ENCODE data around the gene P2RX3. TPM values are rescaled to one million over a fixed set of nuclear protein-coding genes. Genes with fewer than 3 reads are reported as not detected.

P2RX3 gene
- total RNA-seq, 1 experiment from 2014 or later: 0.15 TPM

DNA sequence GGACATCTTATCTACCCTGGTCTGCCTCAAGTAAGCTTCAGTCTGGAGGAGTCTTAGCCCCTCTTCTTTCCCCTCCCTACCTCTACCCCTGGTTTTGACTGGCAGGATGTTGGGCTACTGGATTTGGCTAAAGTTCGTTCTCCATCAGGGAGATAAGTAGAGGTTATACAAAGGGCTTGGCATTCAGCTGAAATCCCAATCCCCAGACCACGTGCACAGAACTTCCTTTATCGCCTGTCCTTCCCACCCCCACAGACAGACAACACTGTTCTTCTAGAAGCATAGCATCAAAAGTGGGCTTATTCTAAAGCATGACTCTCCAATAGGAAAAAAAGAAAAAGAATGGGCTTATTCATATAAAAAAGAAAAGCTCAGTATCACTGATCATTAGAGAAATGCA, 35.0 kb downstream of the P2RX3 start:
- no peak overlapping the region for H3T11ph ChIP-seq (ENCODE audit: low read length)
- H2BK12ac ChIP-seq (ENCODE audit: insufficient read length, low read depth, low read length): no peak overlapping the region
- no peak overlapping the region for H3K4me3 Mint-ChIP-seq
- H3K27ac Mint-ChIP-seq: no peak overlapping the region
- H3K27me3 Mint-ChIP-seq (ENCODE audit: low read depth): peaks cover 30% of the 10 kb centered on the region
- no peak overlapping the region for H3K27ac ChIP-seq (ENCODE audit: insufficient read length, low read depth, low read length)
- H3K4me1 Mint-ChIP-seq: peaks cover 0 to 12% of the 10 kb centered on the region in 2 experiments; a peak in 2 of 4 replicates
- H4K8ac ChIP-seq (replicated peaks; ENCODE audit: insufficient read length, low read depth, low read length): no peak overlapping the region
- no peaks in the 10 kb centered on the region for H3K79me1 ChIP-seq (ENCODE audit: insufficient read depth, low read depth, low read length, poor library complexity, severe bottlenecking)
- no peaks in the 10 kb centered on the region for H3K36me3 Mint-ChIP-seq (ENCODE audit: insufficient read depth in 1 of 3, low read depth in 3 of 3)
- H3K14ac ChIP-seq (ENCODE audit: insufficient read depth, low read length): no peak overlapping the region
- H3K9me3 ChIP-seq (ENCODE audit: control insufficient read depth, low read depth, low read length): no peaks in the 10 kb centered on the region
- H2BK15ac ChIP-seq (ENCODE audit: low read depth, low read length): no peak overlapping the region
- H4K91ac ChIP-seq (ENCODE audit: insufficient read length, low read depth, low read length): no peak overlapping the region
- H2AK5ac ChIP-seq (ENCODE audit: insufficient read length, low read length): no peak overlapping the region
- H2AFZ ChIP-seq (ENCODE audit: low read length): no peak overlapping the region
- H3K4me1 ChIP-seq (ENCODE audit: insufficient read depth, low read length): no peaks in the 10 kb centered on the region; the same call in 1 of the 2 replicates
- no peak overlapping the region for H2BK5ac ChIP-seq (ENCODE audit: insufficient read length, low read length)
- no CpG with 5 or more reads among the region's 3 CpGs for WGBS (ENCODE audit: extremely low coverage, insufficient read length, low lambda C conversion rate)
- H3K4ac ChIP-seq (ENCODE audit: low read depth, low read length): no peak overlapping the region
- H3K23me2 ChIP-seq (ENCODE audit: insufficient read length, low read depth, low read length, poor library complexity, severe bottlenecking): no peaks in the 10 kb centered on the region
- no peak overlapping the region for H2BK120ac ChIP-seq (ENCODE audit: low read depth, low read length, poor library complexity, severe bottlenecking)
- H3K18ac ChIP-seq (ENCODE audit: insufficient read length, low read depth, low read length): no peak overlapping the region
- H3K27me3 ChIP-seq (ENCODE audit: insufficient read depth, low read length): no peaks in the 10 kb centered on the region; the same call in 1 of the 2 replicates
- H3K9me3 Mint-ChIP-seq: no peaks in the 10 kb centered on the region
- H3K9ac ChIP-seq (ENCODE audit: extremely low read depth, insufficient read length, low read length): no peak overlapping the region
- no peak overlapping the region for H2BK20ac ChIP-seq (ENCODE audit: low read depth, low read length, poor library complexity, severe bottlenecking)
- no peak overlapping the region for H3K56ac ChIP-seq (ENCODE audit: insufficient read length, low read depth, low read length)
- H4K5ac ChIP-seq (ENCODE audit: insufficient read length, low read depth, low read length): no peak overlapping the region
- no peak for DNase-seq
- H3K4me2 ChIP-seq (ENCODE audit: insufficient read depth, insufficient read length, low read length): no peak overlapping the region
- H3K23ac ChIP-seq (ENCODE audit: insufficient read length, low read depth, low read length): no peak overlapping the region
- no peaks in the 10 kb centered on the region for H3K79me2 ChIP-seq (ENCODE audit: insufficient read depth, low read length)
- TF ChIP-seq, protein P1, sequence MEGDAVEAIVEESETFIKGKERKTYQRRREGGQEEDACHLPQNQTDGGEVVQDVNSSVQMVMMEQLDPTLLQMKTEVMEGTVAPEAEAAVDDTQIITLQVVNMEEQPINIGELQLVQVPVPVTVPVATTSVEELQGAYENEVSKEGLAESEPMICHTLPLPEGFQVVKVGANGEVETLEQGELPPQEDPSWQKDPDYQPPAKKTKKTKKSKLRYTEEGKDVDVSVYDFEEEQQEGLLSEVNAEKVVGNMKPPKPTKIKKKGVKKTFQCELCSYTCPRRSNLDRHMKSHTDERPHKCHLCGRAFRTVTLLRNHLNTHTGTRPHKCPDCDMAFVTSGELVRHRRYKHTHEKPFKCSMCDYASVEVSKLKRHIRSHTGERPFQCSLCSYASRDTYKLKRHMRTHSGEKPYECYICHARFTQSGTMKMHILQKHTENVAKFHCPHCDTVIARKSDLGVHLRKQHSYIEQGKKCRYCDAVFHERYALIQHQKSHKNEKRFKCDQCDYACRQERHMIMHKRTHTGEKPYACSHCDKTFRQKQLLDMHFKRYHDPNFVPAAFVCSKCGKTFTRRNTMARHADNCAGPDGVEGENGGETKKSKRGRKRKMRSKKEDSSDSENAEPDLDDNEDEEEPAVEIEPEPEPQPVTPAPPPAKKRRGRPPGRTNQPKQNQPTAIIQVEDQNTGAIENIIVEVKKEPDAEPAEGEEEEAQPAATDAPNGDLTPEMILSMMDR (conservative IDR thresholded peaks at IDR 0.05): no peak
- H4K20me1 ChIP-seq (ENCODE audit: control insufficient read depth, insufficient read depth, insufficient read length): no peaks in the 10 kb centered on the region

All from H9 (cell line).